Putamen (tissue), 1 donor: ENCODE measurements around the gene URI1.
"Not testable (repeated sequence)": the region's sequence is repeated elsewhere in the genome, so short reads cannot be mapped to it uniquely, and the experiment has no call there.

Experiments
- DNase-seq: peaks from one replicate; pipeline ENCODE4 v3.0.0-alpha.2; 2016; ENCODE audit warnings: low spot score

Gene URI1, protein sequence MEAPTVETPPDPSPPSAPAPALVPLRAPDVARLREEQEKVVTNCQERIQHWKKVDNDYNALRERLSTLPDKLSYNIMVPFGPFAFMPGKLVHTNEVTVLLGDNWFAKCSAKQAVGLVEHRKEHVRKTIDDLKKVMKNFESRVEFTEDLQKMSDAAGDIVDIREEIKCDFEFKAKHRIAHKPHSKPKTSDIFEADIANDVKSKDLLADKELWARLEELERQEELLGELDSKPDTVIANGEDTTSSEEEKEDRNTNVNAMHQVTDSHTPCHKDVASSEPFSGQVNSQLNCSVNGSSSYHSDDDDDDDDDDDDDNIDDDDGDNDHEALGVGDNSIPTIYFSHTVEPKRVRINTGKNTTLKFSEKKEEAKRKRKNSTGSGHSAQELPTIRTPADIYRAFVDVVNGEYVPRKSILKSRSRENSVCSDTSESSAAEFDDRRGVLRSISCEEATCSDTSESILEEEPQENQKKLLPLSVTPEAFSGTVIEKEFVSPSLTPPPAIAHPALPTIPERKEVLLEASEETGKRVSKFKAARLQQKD

DNA sequence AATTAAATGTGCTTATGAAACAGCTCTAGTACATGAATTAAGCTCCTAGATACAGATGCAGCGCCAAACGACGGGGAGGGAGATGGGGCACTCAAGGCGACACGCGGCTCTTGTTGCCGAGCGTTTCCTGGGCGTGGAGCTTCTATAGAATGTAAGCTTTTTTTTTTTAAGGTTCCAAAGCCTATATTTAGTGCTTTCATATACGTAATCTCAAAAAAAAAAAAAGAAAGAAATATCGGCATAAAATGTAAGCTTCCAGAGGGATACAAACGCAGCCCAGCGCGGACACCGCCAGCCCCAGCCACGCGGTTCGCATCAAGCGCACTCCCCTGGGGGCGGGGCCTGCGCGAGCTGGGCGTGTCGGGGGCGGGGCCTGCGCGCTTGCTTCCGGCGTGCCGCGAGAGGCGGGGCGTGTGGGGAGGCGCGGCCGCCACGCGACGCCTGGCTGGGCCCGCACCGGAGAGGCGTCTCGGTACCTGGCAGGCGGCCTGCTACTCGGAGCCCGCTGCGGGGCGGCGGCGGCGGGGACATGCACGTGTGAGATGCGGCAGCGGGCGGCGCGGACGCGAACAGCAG, at the start of gene URI1:
Gene URI1, plus strand, starts transcription at position 412 of the 576 bp plus-strand sequence. CDS start 309 bp downstream, outside the sequence.
- peak; percentile 88 for DNase-seq

DNA sequence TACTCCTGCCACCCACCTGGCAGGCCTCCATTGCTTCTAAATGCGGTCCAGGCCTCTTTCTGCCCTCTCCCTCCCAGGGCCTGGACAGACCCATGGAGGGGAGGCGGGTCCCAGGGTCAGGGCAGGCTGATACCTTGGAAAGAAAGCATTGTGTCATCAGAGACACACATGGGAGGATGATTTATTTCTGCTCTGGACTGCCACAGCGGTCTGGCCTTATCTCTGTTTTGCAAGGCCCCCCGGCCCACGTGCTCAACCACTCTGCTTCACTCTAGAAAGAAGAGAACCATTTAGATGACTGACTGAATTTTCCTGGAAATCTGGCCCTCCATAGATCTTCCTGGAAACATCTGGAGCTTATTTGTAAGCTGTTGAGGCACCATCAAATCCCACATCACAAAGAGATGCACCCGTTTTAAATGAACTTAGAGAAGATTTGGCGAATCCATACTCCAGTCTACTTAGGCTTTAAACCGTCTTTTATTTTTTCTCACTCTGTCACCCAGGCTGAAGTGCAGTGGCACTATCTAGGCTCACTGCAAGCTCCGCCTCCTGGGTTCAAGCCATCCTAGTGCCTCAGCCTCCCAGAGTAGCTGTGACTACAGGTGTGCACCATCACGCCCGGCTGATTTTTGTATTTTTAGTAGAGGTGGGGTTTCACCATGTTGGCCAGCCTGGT, 48.3 kb upstream of the URI1 start:
- DNase-seq = no peak

DNA sequence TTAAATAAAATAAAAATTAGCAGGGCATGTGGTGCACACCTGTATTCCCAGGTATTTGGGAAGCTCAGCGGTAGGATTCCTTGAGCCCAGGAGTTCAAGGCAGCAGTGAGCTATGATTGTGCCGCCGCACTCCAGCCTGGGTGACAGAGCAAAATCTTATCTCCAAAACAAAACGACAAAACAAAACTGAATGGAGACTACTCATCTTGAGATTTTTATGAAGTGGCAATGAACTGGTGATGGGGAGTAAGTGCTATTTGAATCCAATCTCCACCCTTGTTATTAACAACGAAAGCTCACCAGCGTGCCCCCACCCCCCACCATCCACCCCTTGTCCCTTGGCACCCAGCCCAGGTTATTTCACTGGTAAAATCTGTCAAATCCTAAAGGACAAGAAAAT, 45.2 kb upstream of the URI1 start:
- no peak for DNase-seq

DNA sequence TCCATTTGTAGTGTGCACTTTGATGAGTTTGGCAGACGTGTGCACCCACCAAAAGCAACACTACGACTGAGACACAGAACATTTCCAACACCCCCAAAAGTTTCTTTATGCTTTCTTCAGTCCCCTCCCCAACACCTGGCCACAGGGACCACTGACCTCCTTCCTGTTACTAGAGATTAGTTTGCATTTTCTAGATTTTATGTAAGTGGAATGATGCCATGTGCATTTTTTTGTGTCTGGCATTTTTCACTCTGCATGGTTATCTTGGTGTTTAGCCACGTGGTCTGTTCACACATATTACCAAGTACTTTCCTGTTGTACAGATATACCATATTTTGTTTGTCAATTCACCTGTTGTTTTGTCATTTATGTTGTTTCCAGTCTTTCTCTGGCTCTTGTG, 44.6 kb upstream of the URI1 start:
- no peak for DNase-seq

DNA sequence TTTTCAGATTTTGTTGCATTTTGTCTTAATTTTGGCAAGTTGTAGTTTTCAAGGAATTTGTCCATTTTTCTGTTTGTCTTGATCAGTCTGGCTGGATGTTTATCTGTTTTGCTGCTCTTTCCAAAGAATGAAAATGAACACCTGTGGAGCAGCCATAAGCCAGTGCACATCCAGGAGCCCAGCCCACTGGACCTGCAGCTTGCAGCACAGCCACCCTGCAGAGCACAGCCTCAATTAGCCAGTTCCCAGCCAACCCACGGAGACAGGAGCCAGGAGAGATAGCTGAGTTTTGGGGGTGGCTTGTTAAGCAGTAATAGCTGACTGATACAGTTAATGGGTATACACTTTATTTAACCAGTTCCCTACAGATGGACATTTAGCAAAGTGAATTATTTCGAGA, 38.0 kb upstream of the URI1 start:
- no peak for DNase-seq

DNA sequence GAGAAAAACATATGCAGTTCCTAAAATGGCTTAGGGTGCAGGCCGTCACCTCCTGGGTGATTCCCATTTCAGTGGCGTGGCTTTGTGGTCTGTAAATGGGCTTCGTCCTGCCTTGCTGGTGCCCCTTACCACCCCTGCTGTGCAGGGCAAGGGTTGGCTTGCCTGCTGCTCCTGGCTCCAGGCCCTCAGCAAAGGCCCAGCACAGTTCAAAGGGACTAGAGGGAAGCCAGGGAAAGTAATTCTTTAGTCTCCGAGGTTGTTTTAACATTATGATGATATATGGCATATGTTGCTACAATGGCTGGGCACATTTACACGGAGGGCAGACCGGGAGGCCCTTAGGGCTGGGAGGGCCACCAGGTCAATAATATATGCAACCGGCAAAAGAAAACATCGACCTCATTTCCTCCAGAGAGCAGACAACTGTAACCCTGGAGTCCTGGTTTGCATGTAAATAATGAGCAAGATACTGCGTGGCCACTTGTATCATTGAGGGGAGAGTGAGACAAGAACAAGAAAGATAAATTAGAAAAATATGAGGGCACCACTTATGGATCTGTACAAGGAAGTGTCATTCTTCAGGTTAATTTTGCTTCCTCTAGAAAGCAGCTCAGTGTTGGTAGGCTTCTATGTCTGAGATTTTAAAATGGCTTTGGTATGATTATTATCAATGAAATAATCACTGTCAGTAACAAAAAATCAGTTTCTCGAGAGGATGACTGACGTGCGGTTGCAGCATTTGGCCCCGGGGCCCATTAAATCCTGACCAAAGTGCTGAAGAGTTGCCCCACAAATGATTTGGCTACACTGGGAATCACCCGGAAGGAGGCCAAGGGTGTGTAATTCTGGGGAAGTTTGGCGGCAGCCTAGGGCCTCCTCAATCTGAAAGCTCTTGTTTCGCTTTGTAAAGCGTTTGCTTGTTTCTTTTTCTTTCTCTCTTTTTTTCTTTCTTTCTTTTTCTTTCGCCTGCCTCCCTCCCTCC, 32.8 kb upstream of the URI1 start:
- no peak for DNase-seq

DNA sequence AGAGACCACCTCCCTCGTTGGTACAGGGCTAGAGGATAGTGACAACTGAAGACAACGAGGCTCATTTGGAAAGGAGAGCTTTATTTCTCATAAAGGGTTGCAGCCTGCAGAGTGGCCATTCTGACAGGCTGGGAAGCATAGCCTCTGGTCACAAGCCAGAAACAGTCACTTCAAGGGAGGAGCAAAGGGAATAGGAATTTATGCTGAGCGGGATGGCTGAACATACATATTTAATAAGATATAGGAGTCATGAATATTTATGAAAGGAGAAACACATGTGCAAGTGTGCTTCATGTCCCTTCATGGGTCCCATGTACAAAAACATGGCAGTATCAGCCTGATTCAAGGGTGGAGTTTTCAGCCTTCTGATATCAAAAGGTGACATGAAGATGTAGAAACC, 27.1 kb upstream of the URI1 start:
- DNase-seq = no peak

DNA sequence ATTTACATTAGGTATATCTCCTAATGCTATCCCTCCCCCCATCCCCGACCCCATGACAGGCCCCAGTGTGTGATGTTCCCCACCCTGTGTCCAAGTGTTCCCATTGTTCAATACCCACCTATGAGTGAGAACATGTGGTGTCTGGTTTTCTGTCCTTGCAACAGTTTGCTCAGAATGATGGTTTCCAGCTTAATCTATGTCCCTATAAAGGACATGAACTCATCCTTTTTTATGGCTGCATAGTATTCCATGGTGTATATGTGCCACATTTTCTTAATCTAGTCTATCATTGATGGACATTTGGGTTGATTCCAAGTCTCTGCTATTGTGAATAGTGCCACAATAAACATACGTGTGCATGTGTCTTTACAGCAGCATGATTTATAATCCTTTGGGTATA, 26.2 kb upstream of the URI1 start:
- not testable (repeated sequence) for DNase-seq

DNA sequence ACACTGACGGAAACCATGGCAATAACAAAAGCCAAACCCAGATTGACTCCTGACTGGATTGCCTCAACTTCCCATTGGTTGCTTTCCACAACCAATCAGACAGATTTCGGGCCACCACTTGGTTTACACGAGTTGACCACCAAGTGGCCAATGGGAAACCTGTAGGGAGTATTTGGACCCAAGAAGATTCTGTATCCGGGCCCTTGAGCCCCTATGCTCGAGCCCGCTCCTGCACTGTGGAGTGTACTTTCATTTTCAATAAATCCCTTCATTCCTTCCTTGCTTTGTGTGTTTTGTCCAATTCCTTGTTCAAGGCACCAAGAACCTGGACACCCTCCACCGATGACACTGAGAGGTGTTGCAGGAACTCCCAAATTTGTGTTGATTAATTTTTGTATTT, 24.1 kb upstream of the URI1 start:
- DNase-seq = no peak

DNA sequence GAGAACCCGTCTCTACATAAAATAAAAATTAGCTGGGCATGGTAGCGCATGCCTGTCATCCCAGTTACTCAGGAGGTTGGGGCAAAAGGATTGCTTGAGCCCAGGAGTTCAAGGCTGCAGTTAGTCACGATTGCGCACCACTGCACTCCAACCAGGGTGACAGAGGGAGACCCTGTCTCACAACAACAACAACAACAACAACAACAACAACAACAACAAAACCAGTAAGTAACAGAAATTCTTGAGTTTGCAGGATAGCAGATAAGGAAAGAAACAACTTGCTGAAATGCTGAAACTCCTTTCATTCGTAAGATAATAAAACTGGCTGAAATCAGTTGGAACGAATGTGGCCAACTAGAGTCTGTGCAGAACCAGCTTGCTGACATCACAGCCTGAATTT, 23.1 kb upstream of the URI1 start:
- no peak for DNase-seq

DNA sequence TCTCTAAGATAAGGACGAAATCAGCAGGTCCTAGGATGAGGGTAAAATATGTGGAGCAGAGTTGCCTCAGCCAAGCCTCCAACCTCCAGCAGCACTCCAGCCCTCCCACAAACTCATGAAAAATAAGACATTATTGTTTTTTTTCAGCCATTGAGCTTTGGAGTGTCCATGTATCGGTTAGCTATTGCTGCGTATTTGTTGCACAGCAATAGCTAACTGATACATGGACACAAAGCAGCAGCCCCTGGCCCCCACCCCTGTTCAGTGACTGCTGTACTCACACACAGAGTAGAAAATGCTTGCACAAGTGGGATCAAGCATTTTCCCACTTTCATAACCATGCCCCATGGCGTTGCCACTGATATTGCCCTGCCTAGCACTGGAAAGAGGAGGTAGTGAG, 19.1 kb upstream of the URI1 start:
- no peak for DNase-seq

DNA sequence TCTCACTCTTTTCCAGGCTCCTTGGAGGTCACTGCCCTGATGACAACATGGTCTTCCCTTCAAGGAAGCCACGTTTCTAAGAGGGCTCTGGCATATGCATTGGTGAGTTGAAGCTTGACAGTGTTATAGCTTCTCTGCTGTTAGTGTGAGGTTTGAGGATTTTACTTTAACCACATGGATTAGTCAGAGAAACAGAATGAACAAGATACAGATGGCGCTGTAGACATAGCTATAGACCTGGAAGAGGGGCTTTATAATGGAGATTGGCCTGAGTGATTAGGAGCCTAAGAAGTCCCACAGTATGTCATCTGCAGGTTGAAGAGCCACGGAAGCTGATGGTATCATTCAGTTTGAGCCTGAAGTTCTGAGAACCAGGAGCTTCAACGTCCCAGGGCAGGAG, 18.4 kb upstream of the URI1 start:
- no peak for DNase-seq

DNA sequence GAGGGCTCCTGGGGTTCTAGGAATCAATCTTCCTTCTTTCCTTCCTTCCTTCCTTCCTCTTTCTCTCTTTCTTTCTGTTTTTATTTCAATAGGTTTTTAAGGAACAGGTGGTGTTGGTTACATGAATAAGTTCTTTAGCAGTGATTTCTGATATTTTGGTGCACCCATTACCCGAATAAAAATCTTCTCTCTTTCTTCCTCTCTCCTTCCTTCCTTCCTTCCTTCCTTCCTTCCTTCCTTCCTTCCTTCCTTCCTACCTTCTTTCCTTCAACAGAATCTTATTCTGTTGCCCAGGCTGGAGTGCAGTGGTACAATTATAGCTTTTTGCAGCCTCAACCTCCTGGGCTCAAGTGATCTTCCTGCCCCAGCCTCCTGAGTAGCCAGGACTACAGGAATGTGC, 16.0 kb upstream of the URI1 start:
- DNase-seq = no peak

DNA sequence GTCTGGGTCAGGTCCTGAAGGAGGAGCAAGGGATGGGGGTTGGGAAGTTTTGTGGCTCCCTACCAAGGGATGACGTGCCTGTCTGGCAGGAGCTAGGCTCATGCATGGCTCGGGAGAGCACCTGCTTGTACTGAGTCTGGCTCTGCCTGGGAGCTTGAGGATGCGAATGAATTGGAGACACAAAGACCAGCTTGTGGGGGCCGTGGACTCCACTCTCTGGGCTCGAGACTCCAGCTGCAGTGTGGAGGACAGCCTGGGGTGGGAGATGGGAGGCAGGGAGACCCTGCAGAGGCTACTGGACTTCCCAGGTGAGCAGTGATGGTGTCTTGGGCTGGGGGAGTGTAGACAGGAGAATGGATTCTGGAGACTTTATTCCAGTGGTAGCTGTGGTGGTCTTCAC, 15.2 kb upstream of the URI1 start:
- DNase-seq = no peak

DNA sequence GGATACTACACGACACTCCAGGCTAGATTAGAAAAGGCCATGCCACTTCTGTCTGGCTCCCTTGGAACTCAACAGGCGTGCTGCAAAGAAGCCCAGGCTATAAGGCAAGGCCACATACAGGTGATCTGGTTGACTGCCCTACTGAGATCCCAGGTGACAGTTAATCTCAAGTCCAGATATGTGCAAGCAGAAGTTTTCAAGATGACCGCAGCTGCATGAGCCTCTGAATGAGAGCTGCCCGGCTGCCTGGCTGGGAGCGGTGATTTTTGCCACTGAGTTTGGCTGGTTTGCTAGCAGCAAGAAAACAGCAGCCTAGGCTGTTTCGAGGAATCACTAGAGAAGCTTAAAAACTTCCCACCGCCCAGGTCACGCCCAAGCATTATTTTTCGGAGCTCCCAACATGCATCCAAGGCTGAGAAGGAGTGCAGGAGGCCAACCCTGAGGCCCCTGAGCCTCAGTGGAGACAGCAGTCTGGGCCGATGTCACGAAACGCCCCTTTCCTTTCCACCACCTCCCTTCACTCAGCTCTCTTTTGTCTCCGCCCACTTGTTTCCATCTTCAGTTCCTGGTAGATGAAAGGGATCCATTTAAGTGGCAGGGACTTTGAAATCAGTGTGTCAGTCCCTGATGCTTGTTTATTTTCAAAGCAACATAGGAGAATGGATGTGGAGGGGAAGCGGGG, 14.0 kb upstream of the URI1 start:
- DNase-seq = peak; percentile 12

DNA sequence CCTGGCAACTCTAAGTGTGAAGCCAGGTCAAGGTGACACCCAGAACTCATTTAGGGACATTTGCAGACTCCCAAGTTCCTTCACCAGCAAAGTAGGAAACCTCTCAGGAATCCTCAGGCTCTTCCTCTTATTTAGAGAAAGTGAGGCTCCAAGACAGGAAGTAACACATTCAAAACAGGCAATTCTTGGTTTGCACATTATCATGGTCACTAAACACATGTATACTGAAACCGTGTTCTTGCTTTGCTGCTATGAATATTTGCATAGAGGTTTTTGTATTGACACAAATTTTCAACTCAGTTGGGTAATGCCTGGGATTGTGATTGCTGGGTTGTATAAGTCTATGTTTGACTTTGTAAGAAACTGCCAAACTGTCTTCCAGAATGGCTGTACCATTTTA, 13.2 kb upstream of the URI1 start:
- DNase-seq = no peak

DNA sequence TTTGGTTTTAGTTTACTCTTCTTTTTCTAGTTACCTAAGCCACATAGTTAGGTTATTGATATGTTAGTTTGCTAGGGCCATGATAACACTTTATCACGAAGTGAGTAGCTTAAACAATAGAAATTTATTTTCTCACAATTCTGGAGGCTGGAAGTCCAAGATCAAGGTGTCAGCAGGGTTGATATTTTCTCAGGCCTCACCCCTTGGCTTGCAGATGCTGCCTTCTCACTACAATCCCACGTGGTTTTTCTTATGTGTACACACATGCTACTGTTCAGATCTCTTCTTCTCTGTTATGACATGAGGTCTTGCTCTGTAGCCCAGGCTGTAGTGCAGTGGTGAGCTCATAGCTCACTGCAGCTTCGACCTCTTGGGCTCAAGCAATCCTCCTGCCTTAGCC, 7.8 kb upstream of the URI1 start:
- no peak for DNase-seq

DNA sequence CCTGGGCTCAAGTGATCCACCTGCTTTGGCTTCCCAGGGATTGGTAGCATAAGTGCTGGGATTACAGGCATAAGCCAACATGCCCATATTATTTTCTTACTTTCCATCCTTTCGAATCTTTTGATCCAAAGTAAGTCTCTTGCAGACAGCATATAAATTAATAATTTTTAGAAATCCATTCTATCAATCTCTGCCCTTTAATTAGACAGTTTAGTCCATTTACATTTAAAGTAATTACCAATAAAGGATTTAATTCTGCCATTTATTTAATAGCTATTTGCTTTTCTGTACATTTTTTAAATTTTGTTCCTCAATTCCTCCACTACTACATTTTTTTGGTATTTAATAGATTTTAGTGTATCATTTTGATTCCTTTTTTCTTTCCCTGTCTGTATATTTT, 7.3 kb upstream of the URI1 start:
- no peak for DNase-seq

DNA sequence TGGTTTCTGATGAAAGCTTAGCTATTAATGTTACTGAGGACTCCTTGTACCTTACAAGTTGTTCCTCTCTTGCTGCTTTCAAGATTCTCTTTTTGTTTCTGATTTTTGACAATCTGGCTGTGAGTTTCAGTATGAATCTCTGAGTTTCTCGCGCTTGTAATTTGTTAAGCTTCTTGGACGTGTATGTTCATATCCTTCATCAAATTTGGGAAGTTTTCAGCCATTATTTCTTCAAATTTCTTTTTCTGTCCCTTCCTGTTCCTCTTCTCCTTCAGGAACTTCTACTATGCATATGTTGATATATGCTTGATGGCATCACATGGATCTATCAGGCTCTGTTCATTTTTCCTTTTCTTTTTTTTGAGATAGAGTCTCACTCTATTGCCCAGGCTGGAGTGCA, 5.6 kb upstream of the URI1 start:
- DNase-seq = no peak

DNA sequence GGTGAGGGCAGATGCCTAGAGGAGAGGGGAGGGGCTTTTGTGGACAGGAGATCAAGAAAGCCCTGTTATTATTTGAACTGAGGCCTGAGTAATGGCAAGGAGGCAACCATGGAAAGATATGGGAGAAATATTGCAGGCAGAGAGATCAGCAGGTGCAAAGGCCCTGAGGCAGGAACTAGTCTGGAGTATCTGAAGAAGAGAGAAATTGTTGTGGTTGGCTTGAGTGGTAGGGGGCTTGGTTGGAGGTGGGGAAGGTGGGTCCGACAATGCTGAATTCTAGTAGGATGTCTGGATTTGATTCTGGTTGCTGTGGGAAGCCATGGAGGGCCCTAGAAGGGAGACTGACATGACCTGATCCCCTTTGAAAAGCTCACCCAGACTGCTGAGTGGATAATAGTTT, 2.4 kb upstream of the URI1 start:
- DNase-seq = no peak

DNA sequence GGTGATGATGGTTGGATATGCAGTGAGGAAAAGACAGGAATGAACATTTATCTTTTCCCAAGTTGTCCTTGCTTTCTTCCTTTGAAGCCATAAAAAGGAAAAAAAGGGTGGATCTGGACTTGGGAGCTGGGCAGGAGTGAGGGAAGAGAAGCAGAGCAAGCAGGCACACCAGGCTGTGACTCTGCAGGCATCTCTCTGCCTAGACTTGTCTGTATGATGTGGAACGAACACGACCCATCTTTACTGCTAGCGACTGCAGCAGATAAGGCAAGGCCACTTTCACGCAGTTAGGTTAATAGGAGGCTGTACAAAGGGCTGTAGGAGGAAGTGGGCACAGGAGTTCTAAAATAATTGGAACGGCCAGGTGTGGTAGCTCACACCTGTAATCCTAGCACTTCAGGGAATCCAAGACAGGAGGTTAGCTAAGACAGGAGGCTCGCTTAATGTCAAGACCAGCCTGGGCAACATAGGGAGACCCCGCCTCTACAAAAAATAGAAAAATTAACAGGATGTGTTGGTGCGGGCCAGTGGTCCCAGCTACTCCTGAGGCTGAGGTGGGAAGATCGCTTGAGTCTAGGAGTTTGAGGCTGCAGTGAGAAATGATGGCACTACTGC, 961 bp upstream of the URI1 start:
- DNase-seq = no peak
